GM20000 (cell line): ENCODE measurements around the gene TEX38.

Experiments
- DNase-seq: peaks from one replicate; pipeline ENCODE4 v3.0.0; 2012; ENCODE audit warnings: low spot score
- CTCF ChIP-seq: IDR thresholded peaks from 2 replicates; pipeline ENCODE4 v1.5.1; 2012; ENCODE audit warnings: mild to moderate bottlenecking, control low read depth; ENCODE audit errors: extremely low read depth, missing control alignments

Gene TEX38

DNA sequence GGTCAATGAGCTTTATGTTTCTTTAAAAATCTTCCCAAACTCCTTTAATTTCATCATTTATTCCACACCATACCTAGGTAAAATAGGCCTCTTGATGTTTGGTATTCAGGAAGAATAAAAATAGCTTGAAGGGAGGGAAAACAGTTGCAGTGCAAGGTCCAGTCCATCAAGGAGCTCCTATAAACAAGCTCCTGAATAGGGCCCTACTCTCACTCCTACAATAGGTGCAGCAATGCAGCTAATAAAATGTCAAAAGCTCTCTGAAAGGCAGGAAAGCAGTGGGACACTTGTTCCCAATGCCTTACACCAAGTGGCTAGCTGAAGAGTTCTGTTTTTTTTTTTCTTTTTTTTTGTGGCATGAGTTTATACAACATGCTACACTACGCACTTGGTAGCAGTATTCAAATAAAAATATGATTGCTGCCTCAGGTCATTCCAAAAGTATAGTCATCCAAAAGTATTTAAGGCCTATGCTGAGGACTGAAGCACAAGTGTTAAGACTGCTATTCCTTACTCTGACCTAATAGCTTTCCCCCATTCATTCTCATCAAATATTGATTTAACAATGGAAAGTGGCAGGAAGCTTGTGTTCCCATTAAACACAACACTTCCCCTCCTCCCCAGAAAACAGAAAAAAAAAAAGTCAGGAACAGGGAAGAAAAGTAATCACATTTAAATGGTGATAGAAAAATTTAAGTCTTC lies 9.8 kb downstream of the TEX38 start:
- no peak for TF ChIP-seq CTCF
- DNase-seq = no peak

DNA sequence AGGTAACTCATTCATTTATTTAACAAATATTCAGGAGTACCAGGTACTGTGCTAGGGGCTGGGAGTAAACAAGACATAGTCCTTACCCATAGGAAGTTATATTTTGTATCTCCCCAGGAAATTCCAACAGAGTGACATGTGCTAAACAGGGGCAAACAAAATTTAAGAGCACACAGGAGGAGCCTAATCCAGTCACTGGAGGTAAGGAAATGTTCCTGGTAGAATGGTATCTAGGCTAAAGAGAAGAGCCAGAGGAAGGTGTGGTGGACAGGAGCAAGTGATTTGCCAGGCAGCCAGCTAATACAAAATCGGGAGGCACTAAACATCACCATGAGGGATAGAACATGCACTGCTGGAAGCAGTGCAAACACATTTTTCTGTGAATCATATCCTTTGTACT lies 10.4 kb downstream of the TEX38 start:
- DNase-seq = no peak
- no peak for TF ChIP-seq CTCF

- DNase-seq = no peak
- TF ChIP-seq CTCF = no peak
These were observed 13.0 kb downstream of the TEX38 start for GRCh38 chr1:46684670-46685069.

DNA sequence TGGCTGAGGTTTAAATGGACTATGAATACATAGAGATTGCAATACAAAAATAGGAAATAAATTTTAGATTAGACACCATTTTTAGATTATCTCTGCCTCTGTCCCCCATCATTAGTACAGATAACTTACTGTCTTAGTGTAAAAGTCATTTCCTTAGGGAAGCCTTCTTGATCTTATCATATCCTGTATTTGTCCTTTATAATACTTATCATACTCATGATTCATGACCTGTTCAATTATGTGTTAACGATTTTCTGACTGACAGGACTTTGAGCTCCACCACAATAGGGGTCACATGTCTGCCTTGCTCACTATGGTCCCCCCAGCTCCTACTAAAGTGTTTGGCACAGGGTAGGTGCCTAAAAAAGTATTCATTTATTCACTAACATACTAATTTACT lies 14.6 kb downstream of the TEX38 start:
- no peak for TF ChIP-seq CTCF

DNA sequence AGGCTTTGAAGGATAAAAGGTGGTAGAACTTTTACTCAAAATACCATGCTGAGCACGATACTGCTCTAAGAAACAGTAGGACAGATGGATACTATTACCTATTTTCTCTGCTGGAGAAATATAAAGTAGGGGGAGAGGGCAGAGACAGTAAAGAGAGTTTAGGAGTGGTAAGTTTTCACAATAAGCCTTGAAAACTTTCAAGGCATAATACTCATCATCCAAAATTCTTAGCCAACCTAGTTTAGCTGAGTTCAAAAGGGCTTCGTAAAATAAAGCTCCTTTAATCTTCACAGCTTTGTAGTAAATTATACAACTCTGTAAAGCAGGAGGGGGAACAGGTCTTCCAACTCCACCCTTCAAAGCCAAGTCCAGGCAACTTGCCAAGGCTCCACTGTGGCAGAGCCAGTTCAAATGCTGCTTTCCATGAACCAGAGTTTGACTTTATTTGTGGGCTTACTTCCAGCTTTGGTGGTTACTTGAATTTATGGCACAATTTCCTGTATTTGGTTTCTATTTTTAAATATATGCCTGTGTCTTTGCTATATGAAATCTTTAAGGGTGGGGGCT lies 15.5 kb downstream of the TEX38 start:
- no peak for DNase-seq
- no peak for TF ChIP-seq CTCF

More for the DNA sequence above, 14.6 kb downstream of the TEX38 start:
- no peak for DNase-seq

DNA sequence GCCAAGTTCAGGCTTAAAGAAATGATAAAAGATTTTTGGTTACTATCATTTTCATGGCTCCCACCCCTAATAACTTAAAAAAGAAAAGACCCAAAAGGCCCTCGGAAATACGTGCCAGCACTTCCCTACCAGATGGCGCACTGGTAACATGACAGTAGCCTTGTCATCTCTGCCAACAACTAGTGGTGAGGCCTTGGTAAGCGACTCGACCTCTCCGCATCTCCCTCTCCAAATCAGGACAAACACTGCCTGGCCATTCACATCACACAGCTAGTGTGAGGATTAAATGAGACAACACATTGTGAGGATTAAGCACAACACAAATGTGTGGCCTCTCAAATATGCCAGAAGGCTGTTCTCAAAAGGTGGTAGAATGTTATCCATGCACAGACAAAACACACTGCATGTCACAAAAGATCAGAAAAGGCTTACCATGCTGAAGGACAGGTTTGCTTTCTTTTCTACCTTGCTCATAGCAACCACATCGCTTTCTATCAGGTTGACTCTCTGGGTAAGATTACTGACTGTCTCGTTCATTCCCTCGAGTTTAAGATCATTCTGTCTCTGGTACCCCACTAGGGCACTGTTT lies 16.4 kb downstream of the TEX38 start:
- no peak for DNase-seq
- TF ChIP-seq CTCF = no peak

DNA sequence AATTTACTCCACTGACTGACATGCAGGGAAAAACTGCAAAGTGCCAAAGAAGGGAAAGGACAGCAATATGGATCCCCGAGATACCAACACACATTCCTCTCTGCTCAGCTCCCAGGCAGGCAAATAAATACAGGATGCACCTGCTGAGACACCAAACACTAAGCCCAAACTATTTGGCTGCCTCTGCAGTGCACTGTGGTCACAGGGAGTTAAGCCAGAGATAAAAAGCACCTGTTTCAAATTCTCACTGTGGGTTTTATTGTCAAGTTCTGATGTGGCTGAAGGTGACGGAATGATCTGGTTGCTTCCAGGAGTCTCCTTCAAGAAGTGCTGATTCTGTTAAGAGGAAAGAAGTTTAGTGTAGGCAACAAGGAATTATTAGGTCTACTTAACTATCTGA lies 17.7 kb downstream of the TEX38 start:
- TF ChIP-seq CTCF = no peak

More for the DNA sequence above, 17.7 kb downstream of the TEX38 start:
- no peak for DNase-seq
